IgD-negative memory B cell (primary cell): ENCODE data around the gene C2CD2. TPM values are rescaled to one million over a fixed set of nuclear protein-coding genes. Genes with fewer than 3 reads are reported as not detected.
"Not testable (repeated sequence)": the region's sequence is repeated elsewhere in the genome, so short reads cannot be mapped to it uniquely, and the experiment has no call there.

ENCODE experiments used
- H3K27ac Mint-ChIP-seq, 3 donors: one replicate each; pipeline ENCODE4 v1.8.0; 2020 to 2022; ENCODE audit warnings: mild to moderate bottlenecking in 3 of 3, mixed read lengths in 3 of 3, moderate library complexity in 1 of 3
- H3K27me3 Mint-ChIP-seq: one replicate; pipeline ENCODE4 v1.8.0; 2021; ENCODE audit warnings: mixed read lengths
- H3K36me3 Mint-ChIP-seq: one replicate; pipeline ENCODE4 v1.8.0; 2020; ENCODE audit warnings: mild to moderate bottlenecking, mixed read lengths
- H3K4me1 Mint-ChIP-seq, 3 donors: one replicate each; pipeline ENCODE4 v1.8.0; 2020 to 2022; ENCODE audit warnings: mixed read lengths in 3 of 3, mild to moderate bottlenecking in 1 of 3
- H3K4me3 Mint-ChIP-seq, 4 donors: one replicate each; pipeline ENCODE4 v1.8.0; 2020 to 2022; ENCODE audit warnings: mild to moderate bottlenecking in 4 of 4, mixed read lengths in 4 of 4, moderate library complexity in 3 of 4
- H3K9me3 Mint-ChIP-seq, 3 donors: one replicate each; pipeline ENCODE4 v1.8.0; 2020 to 2021; ENCODE audit warnings: mixed read lengths in 3 of 3, mild to moderate bottlenecking in 1 of 3
- polyA plus RNA-seq: library from polyadenylated mRNA; unstranded; fragments of 300-500 nt; fragmentation: Illumina TruSeq; gene quantifications from one replicate; pipeline ENCODE4 v1.2.3, GENCODE V29; 2021

The C2CD2 gene
- polyA plus RNA-seq, 1 donor from 2014 or later = 3.5 TPM

- H3K27me3 Mint-ChIP-seq = peaks cover 20% of the 10 kb centered on the region
Observed at GRCh38 chr21:41967708-41968107, 13.9 kb upstream of the C2CD2 start.

GRCh38 chr21:41966872-41967621 lies 13.2 kb upstream of the C2CD2 start:
- no peaks in the 10 kb centered on the region for H3K9me3 Mint-ChIP-seq
- H3K27me3 Mint-ChIP-seq = peaks cover 27% of the 10 kb centered on the region
- no peak overlapping the region for H3K4me3 Mint-ChIP-seq
- no peak overlapping the region for H3K27ac Mint-ChIP-seq
- H3K36me3 Mint-ChIP-seq = no peaks in the 10 kb centered on the region
- peaks cover 3 to 6% (median 5%) of the 10 kb centered on the region in 3 donors for H3K4me1 Mint-ChIP-seq

More at GRCh38 chr21:41967708-41968107, 13.9 kb upstream of the C2CD2 start:
- Mint-ChIP-seq H3K4me1 (peaks cover 3 to 6% (median 5%) of the 10 kb centered on the region in 3 donors), H3K36me3 (no peaks in the 10 kb centered on the region), H3K27ac (no peak overlapping the region), H3K9me3 (no peaks in the 10 kb centered on the region), H3K4me3 (no peak overlapping the region)

- Mint-ChIP-seq H3K4me3 (no peak overlapping the region), H3K27ac (no peak overlapping the region), H3K27me3 (peaks cover 34% of the 10 kb centered on the region), H3K36me3 (no peaks in the 10 kb centered on the region), H3K4me1 (peaks cover 6 to 10% (median 8%) of the 10 kb centered on the region in 3 donors), H3K9me3 (no peaks in the 10 kb centered on the region)
Observed at GRCh38 chr21:41966041-41966833, 12.4 kb upstream of the C2CD2 start.

GRCh38 chr21:41965461-41966013 lies 11.7 kb upstream of the C2CD2 start:
- peak overlapping the region in 2 of 4 donors; percentile 22 to 82 for H3K4me3 Mint-ChIP-seq
- peaks cover 35% of the 10 kb centered on the region for H3K27me3 Mint-ChIP-seq
- H3K27ac Mint-ChIP-seq = no peak overlapping the region
- H3K36me3 Mint-ChIP-seq = no peaks in the 10 kb centered on the region
- H3K4me1 Mint-ChIP-seq = peaks cover 6 to 13% (median 10%) of the 10 kb centered on the region in 3 donors
- H3K9me3 Mint-ChIP-seq = no peaks in the 10 kb centered on the region

- Mint-ChIP-seq H3K4me1 (peaks cover 8 to 13% (median 10%) of the 10 kb centered on the region in 3 donors), H3K36me3 (peaks cover 1% of the 10 kb centered on the region)
Observed at GRCh38 chr21:41965045-41965444, 11.2 kb upstream of the C2CD2 start.

GRCh38 chr21:41964171-41964570 lies 10.4 kb upstream of the C2CD2 start:
- H3K4me3 Mint-ChIP-seq = no peak overlapping the region
- peaks cover 35% of the 10 kb centered on the region for H3K27me3 Mint-ChIP-seq
- peaks cover 8 to 13% (median 10%) of the 10 kb centered on the region in 3 donors for H3K4me1 Mint-ChIP-seq
- no peak overlapping the region for H3K27ac Mint-ChIP-seq
- no peaks in the 10 kb centered on the region for H3K9me3 Mint-ChIP-seq
- H3K36me3 Mint-ChIP-seq = peaks cover 1% of the 10 kb centered on the region

More at GRCh38 chr21:41965045-41965444, 11.2 kb upstream of the C2CD2 start:
- Mint-ChIP-seq H3K4me3 (peak overlapping the region in 3 of 4 donors; percentile 22 to 82 (median 52)), H3K27me3 (peaks cover 35% of the 10 kb centered on the region), H3K9me3 (no peaks in the 10 kb centered on the region), H3K27ac (no peak overlapping the region)

- H3K4me1 Mint-ChIP-seq = peaks cover 8 to 13% (median 10%) of the 10 kb centered on the region in 3 donors
- peaks cover 3% of the 10 kb centered on the region for H3K36me3 Mint-ChIP-seq
- H3K4me3 Mint-ChIP-seq = no peak overlapping the region
- peaks cover 36% of the 10 kb centered on the region for H3K27me3 Mint-ChIP-seq
- H3K9me3 Mint-ChIP-seq = no peaks in the 10 kb centered on the region
- no peak overlapping the region for H3K27ac Mint-ChIP-seq
Observed at GRCh38 chr21:41962425-41962966, 8.7 kb upstream of the C2CD2 start.

GRCh38 chr21:41961753-41962152 lies 7.9 kb upstream of the C2CD2 start:
- H3K4me1 Mint-ChIP-seq = peaks cover 8 to 13% (median 10%) of the 10 kb centered on the region in 3 donors
- H3K9me3 Mint-ChIP-seq = no peaks in the 10 kb centered on the region
- peaks cover 3% of the 10 kb centered on the region for H3K36me3 Mint-ChIP-seq
- H3K4me3 Mint-ChIP-seq = no peak overlapping the region
- H3K27ac Mint-ChIP-seq = no peak overlapping the region
- H3K27me3 Mint-ChIP-seq = peaks cover 43% of the 10 kb centered on the region

GRCh38 chr21:41961282-41961701 lies 7.5 kb upstream of the C2CD2 start:
- Mint-ChIP-seq H3K36me3 (peaks cover 3% of the 10 kb centered on the region), H3K4me1 (peaks cover 8 to 13% (median 10%) of the 10 kb centered on the region in 3 donors), H3K27me3 (peaks cover 46% of the 10 kb centered on the region), H3K4me3 (no peak overlapping the region), H3K27ac (no peak overlapping the region), H3K9me3 (no peaks in the 10 kb centered on the region)

GRCh38 chr21:41960386-41960785 lies 6.6 kb upstream of the C2CD2 start:
- peaks cover 0 to 4% (median 0%) of the 10 kb centered on the region in 3 donors for H3K9me3 Mint-ChIP-seq
- peaks cover 12 to 13% (median 13%) of the 10 kb centered on the region in 3 donors for H3K4me1 Mint-ChIP-seq
- no peak overlapping the region for H3K27ac Mint-ChIP-seq
- H3K36me3 Mint-ChIP-seq = peaks cover 3% of the 10 kb centered on the region
- peaks cover 53% of the 10 kb centered on the region for H3K27me3 Mint-ChIP-seq
- H3K4me3 Mint-ChIP-seq = no peak overlapping the region

GRCh38 chr21:41959697-41960096 lies 5.9 kb upstream of the C2CD2 start:
- not testable (repeated sequence) for H3K36me3 Mint-ChIP-seq, H3K4me3 Mint-ChIP-seq, H3K27ac Mint-ChIP-seq, H3K9me3 Mint-ChIP-seq
- Mint-ChIP-seq H3K4me1 (peaks cover 8 to 16% (median 11%) of the 10 kb centered on the region in 3 donors), H3K27me3 (peaks cover 51% of the 10 kb centered on the region)

- Mint-ChIP-seq H3K27ac (no peak overlapping the region), H3K27me3 (peaks cover 51% of the 10 kb centered on the region), H3K36me3 (peaks cover 3% of the 10 kb centered on the region), H3K4me3 (no peak overlapping the region), H3K9me3 (peaks cover 0 to 4% (median 0%) of the 10 kb centered on the region in 3 donors), H3K4me1 (peaks cover 8 to 20% (median 12%) of the 10 kb centered on the region in 3 donors)
Observed at GRCh38 chr21:41958886-41959563, 5.2 kb upstream of the C2CD2 start.

GRCh38 chr21:41957991-41958766 lies 4.4 kb upstream of the C2CD2 start:
- H3K9me3 Mint-ChIP-seq = peaks cover 0 to 4% (median 0%) of the 10 kb centered on the region in 3 donors
- H3K4me3 Mint-ChIP-seq = no peak overlapping the region
- peaks cover 47% of the 10 kb centered on the region for H3K27me3 Mint-ChIP-seq
- peaks cover 8 to 20% (median 12%) of the 10 kb centered on the region in 3 donors for H3K4me1 Mint-ChIP-seq
- peaks cover 3% of the 10 kb centered on the region for H3K36me3 Mint-ChIP-seq
- peak overlapping the region in 1 of 3 donors; percentile 31 for H3K27ac Mint-ChIP-seq
